Measurements from ENCODE around the gene MRPS16. TPM values are rescaled to one million over a fixed set of nuclear protein-coding genes. Genes with fewer than 3 reads are reported as not detected.

MRPS16 gene
- polyA plus RNA-seq, 1 of the 3 experiments (the other 2 are of a cell fraction), result 75.5 TPM

- Histone ChIP-seq H3F3A (replicated peaks; ENCODE audit: insufficient read depth) (no peaks in the 10 kb centered on the region), H3K27ac (ENCODE audit: low read depth in 2 of 2, low read length in 1 of 2) (no peak overlapping the region), H3K27me3 (ENCODE audit: insufficient read depth) (no peaks in the 10 kb centered on the region), H3K9ac (no peak overlapping the region), H4K20me1 (ENCODE audit: insufficient read depth) (no peaks in the 10 kb centered on the region), H3K79me2 (ENCODE audit: insufficient read depth) (no peaks in the 10 kb centered on the region), H3K9me2 (no peaks in the 10 kb centered on the region), H3K36me3 (replicated peaks in 1 of 2; ENCODE audit: control insufficient read depth in 1 of 2, insufficient read depth in 2 of 2, low read length in 1 of 2) (peaks cover 0 to 4% of the 10 kb centered on the region in 2 experiments), H3K9me3 (no peaks in the 10 kb centered on the region), H3K4me2 (no peak overlapping the region), H2AFZ (ENCODE audit: low read depth) (no peak overlapping the region), H3K4me1 (ENCODE audit: control insufficient read depth in 1 of 2, insufficient read depth in 2 of 2, low read depth in 1 of 2, low read length in 1 of 2) (no peaks in the 10 kb centered on the region), H3K4me3 (ENCODE audit: low read depth in 2 of 2, low read length in 1 of 2) (no peak overlapping the region)
- WGBS (ENCODE audit: low lambda C conversion rate), result 86% methylated on average over 1 of the region's 1 CpG
- DNase-seq, result no peak
- ChIA-PET POLR2A (no interaction called here), CTCF (no interaction called here)
- TF ChIP-seq MXI1 (IDR thresholded peaks at IDR 0.05; ENCODE audit: low read depth, low read length) (no peak), CTCF (IDR thresholded peaks at IDR 0.05) (no peak), PBX3 (IDR thresholded peaks at IDR 0.05) (no peak), CHD2 (IDR thresholded peaks at IDR 0.05; ENCODE audit: low read length, partially characterized antibody) (no peak), GABPA (IDR thresholded peaks at IDR 0.05; ENCODE audit: low read depth) (no peak), USF1 (IDR thresholded peaks at IDR 0.05; ENCODE audit: borderline replicate concordance, low read depth) (no peak), RAD21 (IDR thresholded peaks at IDR 0.05; ENCODE audit: low read length) (no peak), EZH2phosphoT487 (IDR thresholded peaks at IDR 0.05; ENCODE audit: borderline replicate concordance, low read depth) (no peak), NFIC (IDR thresholded peaks at IDR 0.05; ENCODE audit: borderline replicate concordance) (no peak), MEF2A (IDR thresholded peaks at IDR 0.05; ENCODE audit: borderline replicate concordance, low read depth) (no peak), SIN3A (IDR thresholded peaks at IDR 0.05; ENCODE audit: borderline replicate concordance, low read depth, low read length) (no peak), POLR2AphosphoS5 (IDR thresholded peaks at IDR 0.05; ENCODE audit: low read depth, low read length) (no peak), ZBTB33 (IDR thresholded peaks at IDR 0.05; ENCODE audit: borderline replicate concordance, low read depth) (no peak), TEAD4 (IDR thresholded peaks at IDR 0.05; ENCODE audit: borderline replicate concordance, insufficient read depth) (no peak), NRF1 (IDR thresholded peaks at IDR 0.05; ENCODE audit: low read depth, low read length) (no peak), TAF1 (IDR thresholded peaks at IDR 0.05; ENCODE audit: borderline replicate concordance, low read depth, low read length) (no peak), FOXM1 (IDR thresholded peaks at IDR 0.05; ENCODE audit: low read depth) (no peak), USF2 (IDR thresholded peaks at IDR 0.05; ENCODE audit: borderline replicate concordance, low read depth, low read length) (no peak), FOSL2 (IDR thresholded peaks at IDR 0.05; ENCODE audit: borderline replicate concordance, low read depth) (no peak), RXRA (IDR thresholded peaks at IDR 0.05; ENCODE audit: borderline replicate concordance, low read depth) (no peak)
Measured at GRCh38 chr10:73289958-73290357, 37.5 kb upstream of the MRPS16 start.

Data from SK-N-SH (cell line).